ENCODE measurements around the gene EXOSC2.

GRCh38 chr9:130720762-130721161 is 27.2 kb downstream of the EXOSC2 start:
- TF ChIP-seq CTCF (IDR thresholded peaks at IDR 0.05) = no peak
- no peak for TF ChIP-seq POLR2A (IDR thresholded peaks at IDR 0.05)

Data from uterus (tissue), 2 donors.